Heart left ventricle (tissue), 16 donors: ENCODE data around the gene DGUOK. TPM values are rescaled to one million over a fixed set of nuclear protein-coding genes. Genes with fewer than 3 reads are reported as not detected.

ENCODE experiments used
- ATAC-seq, 4 donors: fragments of 200-7000 bp; cut with Tn5 transposase; one replicate each; pipeline ENCODE4 v1.9.1; 2020 to 2022; ENCODE audit warnings: moderate library complexity in 4 of 4, mild to moderate bottlenecking in 3 of 4, moderate number of reproducible peaks in 1 of 4
- DNase-seq, 5 donors: peaks; one replicate each; pipeline ENCODE4 v3.0.0-alpha.2; 2020
- H3K27ac ChIP-seq, 12 donors: fragments of 200-600 bp; sonication (generic) in 4 of 12; one replicate each; pipeline versions ENCODE4 v1.5.0 to v1.8.0; 2016 to 2022; ENCODE audit warnings: mild to moderate bottlenecking in 2 of 12
- H3K27me3 ChIP-seq, 9 donors: fragments of 200-600 bp; sonication (generic) in 2 of 9; one replicate each; pipeline versions ENCODE4 v1.5.1 to v1.8.0; 2016 to 2022; ENCODE audit warnings: mild to moderate bottlenecking in 3 of 9
- H3K36me3 ChIP-seq, 9 donors: fragments of 200-600 bp; sonication (generic) in 2 of 9; one replicate each; pipeline versions ENCODE4 v1.5.0 to v1.8.0; 2018 to 2022; ENCODE audit warnings: mild to moderate bottlenecking in 2 of 9
- H3K4me1 ChIP-seq, 12 donors: fragments of 200-600 bp; sonication (generic) in 4 of 12; one replicate each; pipeline versions ENCODE4 v1.5.0 to v1.8.0; 2016 to 2022; ENCODE audit warnings: mild to moderate bottlenecking in 3 of 12
- H3K4me3 ChIP-seq, 12 donors: fragments of 200-600 bp; sonication (generic) in 4 of 12; one replicate each; pipeline versions ENCODE4 v1.5.0 to v1.8.0; 2017 to 2022; ENCODE audit warnings: mild to moderate bottlenecking in 9 of 12, moderate library complexity in 4 of 12
- H3K9me3 ChIP-seq, 12 donors: fragments of 200-600 bp; sonication (generic) in 4 of 12; one replicate each; pipeline versions ENCODE4 v1.5.0 to v1.8.0; 2016 to 2022; ENCODE audit warnings: mild to moderate bottlenecking in 1 of 12
- POLR2A ChIP-seq, 2 donors: fragments of 450-650 bp; IDR thresholded peaks; one replicate each; pipeline ENCODE4 v1.6.1; 2017; ENCODE audit warnings: antibody characterized with exemption in 2 of 2, mild to moderate bottlenecking in 2 of 2, moderate library complexity in 2 of 2
- WGBS, 4 donors: extraction: QIAGEN DNeasy Blood & Tissue Kit in 2 of 4; methylation state at CpG; one replicate each; pipeline versions ENCODE4 v1.1.5 to v1.1.7; 2013 to 2018; 5-methylcytosine and 5-hydroxymethylcytosine counted together
- intact Hi-C, 10 donors: fragments of 100-400 bp; cut with DNase I; formaldehyde crosslinking; loops; one replicate each; pipeline versions ENCODE4 v1.11.1 to v1.14.2; 2022
- polyA plus RNA-seq, 2 donors: library from polyadenylated mRNA; stranded (reverse); fragments of 200-250 nt; gene quantifications; one replicate each; pipeline ENCODE4 v1.2.3, GENCODE V29; 2013
- total RNA-seq, 9 donors: library from RNA; depleted of rRNA in 2 of 9; stranded (reverse); fragments of >200 nt in 2 of 9; fragmentation: NEBNext Ultra II Directional in 3 of 9; extraction: Animal tissue kit (Norgen Biotek cat#: 25700) in 3 of 9; gene quantifications; one replicate each; pipeline versions ENCODE4 v1.1.0 to v1.2.4, GENCODE V29; 2016 to 2023
- TF ChIP-seq, protein P1 (sequence below), 12 donors: fragments of 200-600 bp; sonication (generic) in 4 of 12; IDR thresholded peaks; one replicate each; pipeline versions ENCODE4 v1.5.0 to v1.8.0; 2018 to 2022; ENCODE audit warnings: antibody characterized with exemption in 12 of 12, mild to moderate bottlenecking in 5 of 12
- donor health status: ischemic (EF 13 %, LVEDD 7.1; RV severe dilation, severe dysfunction).
- donor health status: healthy with polysubstance abuse.
- donor health status: DM: no; HTN: yes; CAD: no.
- donor health status: DM: no; HTN: no; CAD: no.
- donor health status: ischemic (EF 25% LVEDD 6.9; RV normal size, moderate dysfunction).
- donor health status: ischemic (EF 25% LVEDD 5.7; RV mildly dilated, moderate dysfunction).
- donor health status: healthy.
- donor health status: DM: yes; HTN: yes; CAD: no.
- donor health status: ischemic (EF 35%, LVEDD 5.7; RV mildly dilated, moderate dysfunction).
- donor health status: nonischemic (EF 11% LVEDD 7.7; RV severe dilation, severe dysfunction).
- donor health status: DM: yes; HTN: yes; CAD: no.
- donor health status: PGD.
- donor health status: ischemic (EF 29% LVEDD 5.4; RV normal size, mild dysfunction).
- donor health status: nonischemic (EF 23%, LVEDD 6.1; RV moderate dilation, normal function).

DGUOK gene
- total and polyA plus RNA-seq, 11 donors = 22.6 to 49.2 (median 26.1) TPM

DNA sequence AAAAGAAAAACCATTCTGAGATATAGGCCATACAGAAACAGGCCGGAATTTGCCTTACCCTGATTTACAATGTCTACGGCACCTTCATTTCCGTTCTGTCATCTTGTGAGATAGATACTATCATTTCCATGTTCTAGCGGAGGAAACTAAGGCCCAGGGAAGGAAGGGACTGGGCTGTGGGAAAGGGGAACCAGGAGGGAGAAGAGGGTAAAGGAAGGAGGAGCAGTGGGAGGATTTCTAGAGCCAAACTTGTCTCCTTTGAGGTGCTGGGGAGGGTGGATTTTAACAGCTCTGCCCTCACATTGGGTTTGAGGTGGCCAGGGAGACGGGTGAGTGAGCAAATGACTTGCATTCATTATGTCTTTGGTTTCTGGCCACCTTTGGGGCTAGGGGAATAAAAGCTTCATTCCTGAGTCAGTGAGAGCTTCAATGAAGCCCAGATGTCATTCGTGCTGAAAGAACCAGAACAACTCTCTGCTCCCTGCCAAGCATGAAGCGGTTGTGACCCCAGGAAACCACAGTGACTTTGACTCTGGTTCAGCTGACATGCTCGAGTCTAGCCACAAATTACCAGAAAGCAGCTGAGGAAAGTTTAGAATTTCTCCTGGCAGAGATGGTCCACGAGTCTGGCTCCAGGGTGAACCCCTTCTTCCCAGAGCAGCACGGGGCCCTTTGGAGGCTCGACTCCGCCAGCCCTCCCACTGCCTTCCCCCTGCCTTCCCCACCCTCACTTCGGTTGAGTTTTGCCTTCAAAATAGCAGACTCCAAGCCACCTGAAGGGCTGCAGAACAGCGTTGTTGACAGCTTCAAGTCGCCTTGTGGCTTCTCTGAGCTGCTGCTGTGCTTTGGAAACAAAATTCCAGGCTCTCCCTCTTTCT lies 30.1 kb upstream of the DGUOK start:
- peaks cover 0 to 12% (median 0%) of the 10 kb centered on the region in 12 donors for H3K4me1 ChIP-seq
- TF ChIP-seq, protein P1, sequence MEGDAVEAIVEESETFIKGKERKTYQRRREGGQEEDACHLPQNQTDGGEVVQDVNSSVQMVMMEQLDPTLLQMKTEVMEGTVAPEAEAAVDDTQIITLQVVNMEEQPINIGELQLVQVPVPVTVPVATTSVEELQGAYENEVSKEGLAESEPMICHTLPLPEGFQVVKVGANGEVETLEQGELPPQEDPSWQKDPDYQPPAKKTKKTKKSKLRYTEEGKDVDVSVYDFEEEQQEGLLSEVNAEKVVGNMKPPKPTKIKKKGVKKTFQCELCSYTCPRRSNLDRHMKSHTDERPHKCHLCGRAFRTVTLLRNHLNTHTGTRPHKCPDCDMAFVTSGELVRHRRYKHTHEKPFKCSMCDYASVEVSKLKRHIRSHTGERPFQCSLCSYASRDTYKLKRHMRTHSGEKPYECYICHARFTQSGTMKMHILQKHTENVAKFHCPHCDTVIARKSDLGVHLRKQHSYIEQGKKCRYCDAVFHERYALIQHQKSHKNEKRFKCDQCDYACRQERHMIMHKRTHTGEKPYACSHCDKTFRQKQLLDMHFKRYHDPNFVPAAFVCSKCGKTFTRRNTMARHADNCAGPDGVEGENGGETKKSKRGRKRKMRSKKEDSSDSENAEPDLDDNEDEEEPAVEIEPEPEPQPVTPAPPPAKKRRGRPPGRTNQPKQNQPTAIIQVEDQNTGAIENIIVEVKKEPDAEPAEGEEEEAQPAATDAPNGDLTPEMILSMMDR (IDR thresholded peaks at IDR 0.05) = no peak
- TF ChIP-seq POLR2A (IDR thresholded peaks at IDR 0.05) = no peak
- H3K36me3 ChIP-seq = no peaks in the 10 kb centered on the region
- H3K4me3 ChIP-seq = no peak overlapping the region
- intact Hi-C loops = no loop called here
- no peaks in the 10 kb centered on the region for H3K27me3 ChIP-seq
- ATAC-seq (peak in 2 of 4 donors; percentile 53 to 57), DNase-seq (peak in 2 of 5 donors; percentile 20 to 29)
- 62 to 67% (median 63%) methylated on average over 15 of the region's 15 CpGs for WGBS, 4 donors
- no peaks in the 10 kb centered on the region for H3K9me3 ChIP-seq
- peak overlapping the region in 1 of 12 donors; percentile 91 for H3K27ac ChIP-seq

DNA sequence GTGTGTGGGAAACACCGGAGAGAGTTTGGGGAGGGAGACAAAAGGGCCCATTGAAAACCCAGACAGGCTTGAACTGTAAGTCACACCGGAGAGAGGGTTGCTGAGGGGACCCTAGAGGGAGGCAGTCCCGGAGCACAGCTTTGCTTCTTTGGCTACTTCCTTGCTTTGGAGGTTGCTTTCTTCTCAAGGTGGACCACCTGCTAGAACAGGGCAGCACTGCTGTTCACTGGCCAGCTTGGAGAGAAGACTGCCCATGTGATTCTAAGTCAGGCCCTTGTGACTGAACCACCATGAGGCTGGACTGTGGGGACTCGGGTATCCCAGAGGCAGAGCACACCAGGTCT lies 29.5 kb upstream of the DGUOK start:
- Histone ChIP-seq H3K27ac (peak overlapping the region in 1 of 12 donors; percentile 91), H3K27me3 (no peaks in the 10 kb centered on the region), H3K4me1 (peaks cover 0 to 12% (median 0%) of the 10 kb centered on the region in 12 donors), H3K36me3 (no peaks in the 10 kb centered on the region), H3K9me3 (no peaks in the 10 kb centered on the region), H3K4me3 (no peak overlapping the region)
- WGBS, 4 donors = 62 to 78% (median 72%) methylated on average over 4 of the region's 4 CpGs
- no peak for TF ChIP-seq POLR2A (IDR thresholded peaks at IDR 0.05)
- intact Hi-C loops = no loop called here
- DNase-seq (no peak), ATAC-seq (no peak)

DNA sequence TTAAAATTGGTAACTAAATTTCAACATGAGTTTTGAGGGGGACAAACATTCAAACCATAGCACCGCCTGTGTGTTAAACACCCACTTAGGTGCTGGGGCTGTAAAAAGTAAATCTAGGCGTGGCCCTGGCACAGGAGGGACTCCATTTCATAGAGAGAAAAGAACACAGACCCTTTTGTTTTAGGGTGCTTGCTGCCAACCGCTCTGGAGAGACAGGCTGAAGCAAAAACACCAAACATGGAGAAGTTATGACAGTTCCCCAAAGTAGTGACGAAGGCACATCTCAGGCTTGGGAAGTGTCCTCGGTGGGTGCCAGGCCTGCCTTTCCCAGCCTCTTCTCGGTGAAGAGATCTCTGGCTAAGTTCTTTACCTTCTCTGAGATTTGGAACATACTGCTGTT lies 28.7 kb upstream of the DGUOK start:
- Histone ChIP-seq H3K4me1 (peaks cover 0 to 12% (median 0%) of the 10 kb centered on the region in 12 donors), H3K4me3 (no peak overlapping the region), H3K9me3 (no peaks in the 10 kb centered on the region), H3K27ac (peak overlapping the region in 1 of 12 donors; percentile 91), H3K27me3 (no peaks in the 10 kb centered on the region), H3K36me3 (no peaks in the 10 kb centered on the region)
- no peak for ATAC-seq
- 78 to 92% (median 83%) methylated on average over 6 of the region's 6 CpGs for WGBS, 4 donors
- DNase-seq = no peak
- intact Hi-C loops = no loop called here
- TF ChIP-seq POLR2A (IDR thresholded peaks at IDR 0.05) = no peak
- TF ChIP-seq, protein P1 (IDR thresholded peaks at IDR 0.05) = no peak

DNA sequence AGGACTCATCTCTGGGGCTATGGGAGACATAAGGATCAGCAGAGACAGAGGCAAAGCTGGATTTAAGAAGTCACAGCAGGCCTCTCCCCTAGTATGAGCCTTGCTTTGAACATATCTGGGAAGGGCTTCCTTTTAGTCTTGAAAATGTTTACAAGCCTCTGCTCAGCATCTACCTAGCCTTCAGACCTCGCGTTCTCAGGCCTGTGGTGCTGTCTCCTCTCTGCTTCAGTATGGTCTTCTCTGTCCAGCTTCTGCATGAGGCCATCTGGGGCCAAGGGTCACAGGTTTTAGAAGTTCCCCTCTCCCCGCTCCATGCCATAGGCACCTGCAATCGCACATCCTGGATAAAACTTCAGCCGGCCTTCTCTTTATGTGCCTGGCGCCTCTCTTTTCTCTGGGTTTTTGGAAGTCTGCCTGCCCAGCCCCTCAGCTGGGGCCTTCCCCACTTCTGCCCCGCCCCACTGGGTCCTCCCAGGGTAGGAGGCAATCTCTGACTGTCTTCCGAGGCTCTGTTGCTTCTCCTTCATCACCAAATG lies 26.8 kb upstream of the DGUOK start:
- Histone ChIP-seq H3K4me1 (peaks cover 0 to 12% (median 0%) of the 10 kb centered on the region in 12 donors), H3K36me3 (no peaks in the 10 kb centered on the region), H3K27me3 (no peaks in the 10 kb centered on the region), H3K27ac (peak overlapping the region in 1 of 12 donors; percentile 91), H3K9me3 (no peaks in the 10 kb centered on the region), H3K4me3 (no peak overlapping the region)
- TF ChIP-seq, protein P1 (IDR thresholded peaks at IDR 0.05) = no peak
- no peak for TF ChIP-seq POLR2A (IDR thresholded peaks at IDR 0.05)
- ATAC-seq = no peak
- DNase-seq = no peak
- WGBS, 4 donors = 80 to 84% (median 83%) methylated on average over 8 of the region's 8 CpGs
- intact Hi-C loops = no loop called here
